ENCODE results near the gene KLHDC8B.
A peak's percentile ranks its signal among the peaks of the same experiment; 100 is the strongest.

- TF ChIP-seq CTCF (conservative IDR thresholded peaks at IDR 0.05 in 1 of 2, IDR thresholded peaks at IDR 0.05 in 1 of 2; ENCODE audit: low read depth in 1 of 2, low read length in 2 of 2): peak in 1 of 2 donors; percentile 2
- no peak for TF ChIP-seq EZH2 (IDR thresholded peaks at IDR 0.05; ENCODE audit: low read length, missing control alignments)
These were observed 46.3 kb upstream of the KLHDC8B start for GRCh38 chr3:49124991-49125670.
